ENCODE measurements around the gene ARL10.

The ARL10 gene

DNA sequence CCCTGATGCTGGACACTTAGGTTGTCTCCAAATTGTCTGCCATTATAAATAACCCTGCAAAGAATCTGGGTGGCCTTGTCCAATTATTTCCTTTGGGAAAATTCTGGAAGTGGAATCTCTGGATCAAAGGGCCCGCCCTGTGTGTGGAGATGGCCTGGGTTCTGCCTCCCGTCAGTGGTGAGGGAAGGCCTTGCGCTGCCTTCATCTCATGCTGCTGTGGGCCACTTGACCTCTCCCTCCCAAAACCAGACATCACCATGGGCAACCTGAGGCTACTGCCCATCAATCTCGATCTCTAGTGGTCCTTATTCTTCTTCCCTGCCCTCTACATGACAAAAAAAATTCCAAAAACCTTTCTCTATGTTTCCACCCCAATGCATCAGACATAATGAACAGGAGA, 44.5 kb downstream of the ARL10 start:
- in situ Hi-C loops (cut with HindIII; ENCODE audit: low sequenced_read_pairs), result no loop called here
- TF ChIP-seq CTCF (IDR thresholded peaks at IDR 0.05; ENCODE audit: low read depth, low read length), result no peak
- DNase-seq (ENCODE audit: low read depth, low spot score), result no peak
- no peak overlapping the region for H3K4me3 ChIP-seq (ENCODE audit: low read depth, low read length)

DNA sequence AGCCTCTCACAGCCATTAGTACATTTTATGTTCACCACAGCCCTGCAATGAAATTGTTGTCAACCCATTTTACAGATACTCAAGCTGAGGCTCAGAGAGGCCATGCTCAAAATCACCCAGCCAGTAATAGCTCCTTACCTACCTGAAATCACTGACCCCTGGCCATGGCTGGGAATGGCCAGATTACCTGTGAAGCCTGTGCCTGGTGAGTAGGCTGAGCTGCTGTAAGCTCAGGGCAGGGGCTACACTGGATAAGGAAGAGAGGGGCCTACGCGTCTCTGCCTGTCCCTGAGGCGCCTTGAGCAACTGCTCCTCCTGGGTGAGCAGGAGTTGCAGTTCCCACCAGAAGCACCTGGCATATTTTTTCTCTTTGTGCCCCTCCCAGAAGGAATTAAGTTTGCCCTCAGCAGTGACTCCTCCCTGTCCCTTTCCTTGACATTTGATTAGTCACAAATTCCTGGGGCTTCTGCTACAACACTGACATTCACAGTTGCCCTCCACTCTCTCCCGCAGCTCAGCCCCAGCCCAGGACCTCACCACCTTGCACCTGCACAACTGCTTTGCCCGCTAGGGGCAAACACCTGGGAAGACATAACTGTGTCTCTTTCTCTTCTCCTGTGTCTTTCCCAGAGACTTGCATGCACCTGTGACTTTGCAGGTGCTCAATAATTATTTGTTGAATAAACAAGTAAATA, 45.3 kb downstream of the ARL10 start:
- no peak for TF ChIP-seq CTCF (IDR thresholded peaks at IDR 0.05; ENCODE audit: low read depth, low read length)
- no peak for DNase-seq (ENCODE audit: low read depth, low spot score)
- in situ Hi-C loops (cut with HindIII; ENCODE audit: low sequenced_read_pairs), result no loop called here
- H3K4me3 ChIP-seq (ENCODE audit: low read depth, low read length), result no peak overlapping the region

- TF ChIP-seq CTCF (IDR thresholded peaks at IDR 0.05; ENCODE audit: low read depth, low read length), result no peak
- H3K4me3 ChIP-seq (ENCODE audit: low read depth, low read length), result no peak overlapping the region
- in situ Hi-C loops (cut with HindIII; ENCODE audit: low sequenced_read_pairs), result no loop called here
- DNase-seq (ENCODE audit: low read depth, low spot score), result no peak
Measured at GRCh38 chr5:176412517-176413254, 47.4 kb downstream of the ARL10 start.

GRCh38 chr5:176413255-176413565, 47.9 kb downstream of the ARL10 start:
- no peak for TF ChIP-seq CTCF (IDR thresholded peaks at IDR 0.05; ENCODE audit: low read depth, low read length)
- in situ Hi-C loops (cut with HindIII; ENCODE audit: low sequenced_read_pairs), result no loop called here
- H3K4me3 ChIP-seq (ENCODE audit: low read depth, low read length), result no peak overlapping the region
- DNase-seq (ENCODE audit: low read depth, low spot score), result no peak

GRCh38 chr5:176413709-176414191, 48.5 kb downstream of the ARL10 start:
- no peak for TF ChIP-seq CTCF (IDR thresholded peaks at IDR 0.05; ENCODE audit: low read depth, low read length)
- in situ Hi-C loops (cut with HindIII; ENCODE audit: low sequenced_read_pairs), result no loop called here
- no peak for DNase-seq (ENCODE audit: low read depth, low spot score)
- no peak overlapping the region for H3K4me3 ChIP-seq (ENCODE audit: low read depth, low read length)

DNA sequence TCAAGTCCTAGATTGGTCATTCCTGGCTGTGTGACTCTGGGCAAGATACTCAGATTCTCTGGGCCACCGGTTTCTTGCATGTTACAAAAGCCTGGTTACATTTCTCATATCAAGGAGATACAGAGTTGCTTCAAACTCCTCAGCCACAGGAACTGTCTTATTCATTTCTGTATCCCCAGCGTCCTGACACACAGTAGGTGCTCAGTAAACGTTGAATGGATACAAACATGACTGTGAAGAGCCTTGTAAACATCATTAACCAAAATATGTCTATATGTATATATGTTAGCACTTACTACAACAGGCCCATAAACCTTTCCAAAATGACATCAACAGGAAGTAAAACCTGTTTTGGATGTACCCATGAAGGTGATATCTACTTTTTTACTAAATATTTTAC, 49.4 kb downstream of the ARL10 start:
- DNase-seq (ENCODE audit: low read depth, low spot score), result no peak
- no peak overlapping the region for H3K4me3 ChIP-seq (ENCODE audit: low read depth, low read length)
- no peak for TF ChIP-seq CTCF (IDR thresholded peaks at IDR 0.05; ENCODE audit: low read depth, low read length)
- in situ Hi-C loops (cut with HindIII; ENCODE audit: low sequenced_read_pairs), result no loop called here

Data from astrocyte of the spinal cord (primary cell).